Heart left ventricle (tissue), 16 donors: Measurements from ENCODE around the gene CAPN10. TPM values are rescaled to one million over a fixed set of nuclear protein-coding genes. Genes with fewer than 3 reads are reported as not detected.
A peak's percentile ranks its signal among the peaks of the same experiment; 100 is the strongest.
"Not testable (repeated sequence)": the region's sequence is repeated elsewhere in the genome, so short reads cannot be mapped to it uniquely, and the experiment has no call there.

Experiments
- ATAC-seq, 4 donors: fragments of 200-7000 bp; cut with Tn5 transposase; one replicate each; pipeline ENCODE4 v1.9.1; 2020 to 2022; ENCODE audit warnings: moderate library complexity in 4 of 4, mild to moderate bottlenecking in 3 of 4, moderate number of reproducible peaks in 1 of 4
- DNase-seq, 5 donors: peaks; one replicate each; pipeline ENCODE4 v3.0.0-alpha.2; 2020
- H3K27ac ChIP-seq, 12 donors: fragments of 200-600 bp; sonication (generic) in 4 of 12; one replicate each; pipeline versions ENCODE4 v1.5.0 to v1.8.0; 2016 to 2022; ENCODE audit warnings: mild to moderate bottlenecking in 2 of 12
- H3K27me3 ChIP-seq, 9 donors: fragments of 200-600 bp; sonication (generic) in 2 of 9; one replicate each; pipeline versions ENCODE4 v1.5.1 to v1.8.0; 2016 to 2022; ENCODE audit warnings: mild to moderate bottlenecking in 3 of 9
- H3K36me3 ChIP-seq, 9 donors: fragments of 200-600 bp; sonication (generic) in 2 of 9; one replicate each; pipeline versions ENCODE4 v1.5.0 to v1.8.0; 2018 to 2022; ENCODE audit warnings: mild to moderate bottlenecking in 2 of 9
- H3K4me1 ChIP-seq, 12 donors: fragments of 200-600 bp; sonication (generic) in 4 of 12; one replicate each; pipeline versions ENCODE4 v1.5.0 to v1.8.0; 2016 to 2022; ENCODE audit warnings: mild to moderate bottlenecking in 3 of 12
- H3K4me3 ChIP-seq, 12 donors: fragments of 200-600 bp; sonication (generic) in 4 of 12; one replicate each; pipeline versions ENCODE4 v1.5.0 to v1.8.0; 2017 to 2022; ENCODE audit warnings: mild to moderate bottlenecking in 9 of 12, moderate library complexity in 4 of 12
- H3K9me3 ChIP-seq, 12 donors: fragments of 200-600 bp; sonication (generic) in 4 of 12; one replicate each; pipeline versions ENCODE4 v1.5.0 to v1.8.0; 2016 to 2022; ENCODE audit warnings: mild to moderate bottlenecking in 1 of 12
- CTCF ChIP-seq, 12 donors: fragments of 200-600 bp; sonication (generic) in 4 of 12; IDR thresholded peaks; one replicate each; pipeline versions ENCODE4 v1.5.0 to v1.8.0; 2018 to 2022; ENCODE audit warnings: antibody characterized with exemption in 12 of 12, mild to moderate bottlenecking in 5 of 12
- POLR2A ChIP-seq, 2 donors: fragments of 450-650 bp; IDR thresholded peaks; one replicate each; pipeline ENCODE4 v1.6.1; 2017; ENCODE audit warnings: antibody characterized with exemption in 2 of 2, mild to moderate bottlenecking in 2 of 2, moderate library complexity in 2 of 2
- WGBS, 4 donors: extraction: QIAGEN DNeasy Blood & Tissue Kit in 2 of 4; methylation state at CpG; one replicate each; pipeline versions ENCODE4 v1.1.5 to v1.1.7; 2013 to 2018; 5-methylcytosine and 5-hydroxymethylcytosine counted together
- intact Hi-C, 10 donors: fragments of 100-400 bp; cut with DNase I; formaldehyde crosslinking; loops; one replicate each; pipeline versions ENCODE4 v1.11.1 to v1.14.2; 2022
- long read RNA-seq, 3 donors: library from polyadenylated mRNA; unstranded; transcript quantifications; one replicate each; pipeline ENCODE4 v2.0.0, GENCODE V29; 2020 to 2021
- polyA plus RNA-seq, 2 donors: library from polyadenylated mRNA; stranded (reverse); fragments of 200-250 nt; gene quantifications; one replicate each; pipeline ENCODE4 v1.2.3, GENCODE V29; 2013
- total RNA-seq, 9 donors: library from RNA; depleted of rRNA in 2 of 9; stranded (reverse); fragments of >200 nt in 2 of 9; fragmentation: NEBNext Ultra II Directional in 3 of 9; extraction: Animal tissue kit (Norgen Biotek cat#: 25700) in 3 of 9; gene quantifications; one replicate each; pipeline versions ENCODE4 v1.1.0 to v1.2.4, GENCODE V29; 2016 to 2023
- donor health status: ischemic (EF 13 %, LVEDD 7.1; RV severe dilation, severe dysfunction).
- donor health status: healthy with polysubstance abuse.
- donor health status: DM: no; HTN: yes; CAD: no.
- donor health status: DM: no; HTN: no; CAD: no.
- donor health status: ischemic (EF 25% LVEDD 6.9; RV normal size, moderate dysfunction).
- donor health status: ischemic (EF 25% LVEDD 5.7; RV mildly dilated, moderate dysfunction).
- donor health status: healthy.
- donor health status: DM: yes; HTN: yes; CAD: no.
- donor health status: ischemic (EF 35%, LVEDD 5.7; RV mildly dilated, moderate dysfunction).
- donor health status: nonischemic (EF 11% LVEDD 7.7; RV severe dilation, severe dysfunction).
- donor health status: DM: yes; HTN: yes; CAD: no.
- donor health status: PGD.
- donor health status: ischemic (EF 29% LVEDD 5.4; RV normal size, mild dysfunction).
- donor health status: nonischemic (EF 23%, LVEDD 6.1; RV moderate dilation, normal function).

CAPN10 gene, protein sequence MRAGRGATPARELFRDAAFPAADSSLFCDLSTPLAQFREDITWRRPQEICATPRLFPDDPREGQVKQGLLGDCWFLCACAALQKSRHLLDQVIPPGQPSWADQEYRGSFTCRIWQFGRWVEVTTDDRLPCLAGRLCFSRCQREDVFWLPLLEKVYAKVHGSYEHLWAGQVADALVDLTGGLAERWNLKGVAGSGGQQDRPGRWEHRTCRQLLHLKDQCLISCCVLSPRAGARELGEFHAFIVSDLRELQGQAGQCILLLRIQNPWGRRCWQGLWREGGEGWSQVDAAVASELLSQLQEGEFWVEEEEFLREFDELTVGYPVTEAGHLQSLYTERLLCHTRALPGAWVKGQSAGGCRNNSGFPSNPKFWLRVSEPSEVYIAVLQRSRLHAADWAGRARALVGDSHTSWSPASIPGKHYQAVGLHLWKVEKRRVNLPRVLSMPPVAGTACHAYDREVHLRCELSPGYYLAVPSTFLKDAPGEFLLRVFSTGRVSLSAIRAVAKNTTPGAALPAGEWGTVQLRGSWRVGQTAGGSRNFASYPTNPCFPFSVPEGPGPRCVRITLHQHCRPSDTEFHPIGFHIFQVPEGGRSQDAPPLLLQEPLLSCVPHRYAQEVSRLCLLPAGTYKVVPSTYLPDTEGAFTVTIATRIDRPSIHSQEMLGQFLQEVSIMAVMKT
- total RNA-seq (10 to 100 TPM; 14.9 to 35.6 (median 21.9) TPM), polyA plus RNA-seq (10 to 100 TPM; 17.4 to 39.7 TPM)
- long read RNA-seq, donor 1, transcript CAPN10-207 (12 exons, 2,644 nt), result major isoform, 28 of 89 reads
- long read RNA-seq, donor 1, partial matches to known transcripts, result 26 of 89 reads
- long read RNA-seq, donor 1, other reads (novel, unspliced or antisense), result 30 of 89 reads
- long read RNA-seq, donor 2, transcript CAPN10-207 (12 exons, 2,644 nt), result major isoform, 6 of 27 reads
- long read RNA-seq, donor 2, partial matches to known transcripts, result 10 of 27 reads
- long read RNA-seq, donor 2, other reads (novel, unspliced or antisense), result 7 of 27 reads
- long read RNA-seq, donor 3, transcript CAPN10-207 (12 exons, 2,644 nt), result major isoform, 40 of 83 reads
- long read RNA-seq, donor 3, partial matches to known transcripts, result 15 of 83 reads
- long read RNA-seq, donor 3, other reads (novel, unspliced or antisense), result 17 of 83 reads

GRCh38 chr2:240586198-240586918 is at the start of gene CAPN10:
CAPN10 (plus strand) TSS chr2:240586734; CDS start chr2:240586912, 178 bp downstream.
- peak within 1 kb of the TSS; percentile 83 to 98 (median 92) for H3K27ac ChIP-seq
- peaks cover 0 to 23% (median 10%) of the 10 kb centered on the region in 9 donors for H3K36me3 ChIP-seq
- TF ChIP-seq CTCF (IDR thresholded peaks at IDR 0.05), result no peak
- TF ChIP-seq POLR2A (IDR thresholded peaks at IDR 0.05), result peak in 1 of 2 donors; percentile 57
- ATAC-seq, result peak; percentile 94 to 97 (median 96)
- peak; percentile 99 for DNase-seq
- H3K9me3 ChIP-seq, result peaks cover 0 to 3% (median 0%) of the 10 kb centered on the region in 12 donors
- WGBS, 4 donors, result 0% methylated on average over 8 to 88 of the region's 88 CpGs
- intact Hi-C loops, result loop anchor here in 3 of 10 donors (1.0 to 10.0 kb wide), 4 partner anchors 17 to 352 kb away; partner anchors contain the start of gene DUSP28 (in 2 of the 3)
- peaks cover 7 to 65% (median 34%) of the 10 kb centered on the region in 12 donors for H3K4me1 ChIP-seq
- H3K4me3 ChIP-seq, result peak within 1 kb of the TSS; percentile 55 to 97 (median 83)
- no peaks in the 10 kb centered on the region for H3K27me3 ChIP-seq

DNA sequence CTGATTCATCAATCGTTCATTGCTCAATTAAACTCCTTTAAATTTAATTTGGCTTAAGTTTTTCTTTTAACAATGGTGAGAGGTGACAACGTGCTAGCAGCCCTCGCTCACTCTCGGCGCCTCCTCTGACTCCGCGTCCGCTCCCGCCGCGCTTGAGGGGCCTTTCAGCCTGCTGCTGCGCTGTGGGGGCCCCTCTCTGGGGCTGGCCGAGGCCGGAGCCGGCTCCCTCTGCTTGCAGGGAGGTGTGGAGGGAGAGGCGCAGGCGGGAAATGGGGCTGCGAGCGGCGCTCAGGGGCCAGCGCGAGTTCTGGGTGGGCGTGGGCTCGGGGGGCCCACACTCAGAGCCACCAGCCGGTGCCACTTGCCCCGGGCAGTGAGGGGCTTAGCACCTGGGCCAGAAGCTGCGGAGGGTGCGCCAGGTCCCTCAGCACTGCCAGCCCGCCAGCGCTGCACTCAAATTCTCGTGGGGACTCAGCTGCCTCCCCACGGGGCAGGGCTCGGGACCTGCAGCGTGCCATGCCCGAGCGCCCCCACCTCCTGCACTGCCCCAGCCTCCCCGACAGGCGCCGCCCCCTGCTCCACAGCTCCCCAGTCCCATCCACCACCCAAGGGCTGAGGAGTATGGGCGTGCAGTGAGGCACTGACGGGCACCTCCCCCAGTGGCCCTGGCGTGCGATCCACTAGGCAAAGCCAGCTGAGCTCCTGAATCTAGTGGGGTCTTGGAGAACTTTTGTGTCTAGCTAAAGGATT is 48.3 kb upstream of the CAPN10 start:
- Histone ChIP-seq H3K36me3 (peaks cover 0 to 37% (median 25%) of the 10 kb centered on the region in 9 donors), H3K27ac (no peak overlapping the region), H3K27me3 (no peaks in the 10 kb centered on the region), H3K4me3 (no peak overlapping the region), H3K9me3 (peaks cover 0 to 3% (median 0%) of the 10 kb centered on the region in 12 donors), H3K4me1 (no peaks in the 10 kb centered on the region)
- no peak for DNase-seq
- TF ChIP-seq CTCF (IDR thresholded peaks at IDR 0.05) (no peak), POLR2A (IDR thresholded peaks at IDR 0.05) (no peak)
- no peak for ATAC-seq
- WGBS, 4 donors, result 95 to 97% (median 97%) methylated on average over 36 to 43 of the region's 43 CpGs
- intact Hi-C loops, result no loop called here

DNA sequence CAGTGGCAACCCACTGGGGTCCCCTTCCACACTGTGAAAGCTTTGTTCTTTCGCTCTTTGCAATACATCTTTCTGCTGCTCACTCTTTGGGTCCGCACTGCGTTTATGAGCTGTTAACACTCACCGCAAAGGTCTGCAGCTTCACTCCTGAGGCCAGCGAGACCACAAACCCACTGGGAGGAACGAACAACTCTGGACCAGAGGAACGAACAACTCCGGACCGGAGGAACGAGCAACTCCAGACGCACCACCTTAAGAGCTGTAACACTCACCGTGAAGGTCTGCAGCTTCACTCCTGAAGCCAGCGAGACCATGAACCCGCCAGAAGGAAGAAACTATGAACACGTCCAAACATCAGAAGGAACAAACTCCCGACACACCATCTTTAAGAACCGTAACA is 47.4 kb upstream of the CAPN10 start:
- 97 to 98% (median 97%) methylated on average over 17 of the region's 17 CpGs for WGBS, 4 donors
- H3K9me3 ChIP-seq, ATAC-seq, H3K27ac ChIP-seq, intact Hi-C loops, DNase-seq, H3K27me3 ChIP-seq, H3K4me1 ChIP-seq, H3K4me3 ChIP-seq: not testable (repeated sequence)
- peaks cover 0 to 37% (median 25%) of the 10 kb centered on the region in 9 donors for H3K36me3 ChIP-seq
